HG02840 (cell line): Measurements from ENCODE around the gene PPARG.

Source experiments
- ATAC-seq: cut with Tn5 transposase; IDR thresholded peaks from one replicate; pipeline ENCODE4 v1.9.1; 2021; ENCODE audit warnings: mild to moderate bottlenecking, moderate library complexity, moderate number of reproducible peaks; ENCODE audit not compliant: unreplicated experiment, low FRiP score

Gene PPARG

GRCh38 chr3:12401208-12401607 is 112.3 kb downstream of the PPARG start:
- no peak for ATAC-seq

DNA sequence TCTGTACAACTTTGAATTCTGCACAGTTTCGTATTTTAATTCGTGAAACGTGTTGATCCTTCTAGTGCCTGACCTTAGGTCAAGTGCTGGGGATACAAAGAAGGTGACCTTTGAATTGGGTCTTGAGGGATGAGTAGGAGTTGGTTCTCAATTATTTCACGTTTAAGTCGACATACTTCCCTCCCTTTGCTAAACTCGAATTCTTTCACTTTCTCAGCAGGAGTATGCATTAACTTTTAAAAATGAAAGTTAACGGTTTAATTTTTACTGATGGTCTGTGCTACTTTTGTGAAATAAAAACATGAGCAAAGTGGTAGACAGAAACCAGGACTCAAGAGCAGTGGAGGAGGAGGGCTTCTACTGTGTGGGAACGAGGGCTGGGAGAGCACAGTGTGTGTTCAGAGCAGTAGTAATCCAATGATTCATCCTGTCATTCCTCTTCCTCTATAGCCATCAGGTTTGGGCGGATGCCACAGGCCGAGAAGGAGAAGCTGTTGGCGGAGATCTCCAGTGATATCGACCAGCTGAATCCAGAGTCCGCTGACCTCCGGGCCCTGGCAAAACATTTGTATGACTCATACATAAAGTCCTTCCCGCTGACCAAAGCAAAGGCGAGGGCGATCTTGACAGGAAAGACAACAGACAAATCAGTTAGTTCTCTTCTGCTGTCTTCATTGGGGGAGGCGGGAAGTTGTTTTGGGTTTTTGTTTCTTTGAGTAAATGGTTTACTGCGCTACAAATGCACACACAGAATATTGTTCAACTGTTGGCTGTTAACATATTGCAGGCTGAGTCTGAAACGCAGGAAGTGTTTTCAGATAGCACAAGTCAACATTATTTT is 116.8 kb downstream of the PPARG start:
- no peak for ATAC-seq

DNA sequence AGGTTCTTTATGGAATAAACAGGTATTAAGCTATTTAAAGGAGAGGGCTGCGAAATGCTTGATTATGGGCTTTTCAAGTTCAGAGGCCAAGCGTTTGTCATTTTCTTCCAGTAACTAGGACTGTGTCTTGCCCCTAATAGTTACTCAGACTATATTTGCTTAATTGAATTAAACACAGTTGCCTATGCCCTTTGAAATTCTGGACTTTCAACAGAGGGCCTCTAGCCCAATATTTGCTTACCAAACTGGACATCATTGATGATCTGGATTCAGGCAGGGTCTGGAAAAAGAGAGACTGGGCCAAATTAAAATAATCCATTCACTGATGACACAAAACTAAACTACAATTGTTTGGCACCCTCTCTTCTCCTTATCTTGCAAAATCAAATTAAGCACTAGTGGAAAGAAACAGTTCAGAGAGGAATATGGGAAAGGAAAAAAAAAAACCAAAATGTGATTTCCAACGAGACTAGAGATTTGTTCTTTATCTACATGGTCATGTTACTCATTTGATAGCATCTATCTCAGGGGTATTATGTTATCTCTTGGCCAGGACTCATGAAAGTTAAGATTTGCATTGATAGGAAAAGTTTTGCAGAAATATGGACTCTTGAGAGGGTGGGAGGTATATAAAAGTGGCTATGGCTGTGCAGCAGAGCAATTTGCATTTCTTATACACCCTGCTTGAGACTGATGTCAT is 120.3 kb downstream of the PPARG start:
- ATAC-seq: no peak

- ATAC-seq: no peak
Measured at GRCh38 chr3:12409684-12410596, 121.1 kb downstream of the PPARG start.

- no peak for ATAC-seq
Measured at GRCh38 chr3:12413721-12414255, 124.9 kb downstream of the PPARG start.

GRCh38 chr3:12415014-12415680 is 126.3 kb downstream of the PPARG start:
- ATAC-seq: no peak

GRCh38 chr3:12416731-12417130 is 127.9 kb downstream of the PPARG start:
- ATAC-seq: no peak

DNA sequence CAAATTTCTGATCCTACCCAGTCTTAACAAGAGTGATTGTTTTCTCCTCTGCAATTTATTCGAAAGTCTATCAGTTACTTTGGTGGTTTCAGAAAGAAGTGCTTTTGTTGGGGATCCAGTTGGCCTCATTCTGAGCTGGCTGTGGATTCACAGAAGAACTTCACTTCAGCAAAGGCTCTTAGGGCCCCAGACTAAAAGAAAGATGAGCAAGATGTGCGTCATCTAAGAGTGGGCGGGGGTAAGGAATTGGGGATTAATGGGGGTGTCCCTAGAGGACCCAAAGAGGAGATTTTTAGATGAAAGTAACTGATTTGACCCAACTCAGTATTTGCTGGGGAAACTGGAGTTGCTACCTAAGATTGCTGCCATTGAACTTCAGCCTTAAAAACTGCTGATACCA is 131.5 kb downstream of the PPARG start:
- ATAC-seq: no peak

GRCh38 chr3:12421132-12421531 is 132.3 kb downstream of the PPARG start:
- ATAC-seq: no peak

- ATAC-seq: no peak
Measured at GRCh38 chr3:12423131-12423530, 134.3 kb downstream of the PPARG start.

DNA sequence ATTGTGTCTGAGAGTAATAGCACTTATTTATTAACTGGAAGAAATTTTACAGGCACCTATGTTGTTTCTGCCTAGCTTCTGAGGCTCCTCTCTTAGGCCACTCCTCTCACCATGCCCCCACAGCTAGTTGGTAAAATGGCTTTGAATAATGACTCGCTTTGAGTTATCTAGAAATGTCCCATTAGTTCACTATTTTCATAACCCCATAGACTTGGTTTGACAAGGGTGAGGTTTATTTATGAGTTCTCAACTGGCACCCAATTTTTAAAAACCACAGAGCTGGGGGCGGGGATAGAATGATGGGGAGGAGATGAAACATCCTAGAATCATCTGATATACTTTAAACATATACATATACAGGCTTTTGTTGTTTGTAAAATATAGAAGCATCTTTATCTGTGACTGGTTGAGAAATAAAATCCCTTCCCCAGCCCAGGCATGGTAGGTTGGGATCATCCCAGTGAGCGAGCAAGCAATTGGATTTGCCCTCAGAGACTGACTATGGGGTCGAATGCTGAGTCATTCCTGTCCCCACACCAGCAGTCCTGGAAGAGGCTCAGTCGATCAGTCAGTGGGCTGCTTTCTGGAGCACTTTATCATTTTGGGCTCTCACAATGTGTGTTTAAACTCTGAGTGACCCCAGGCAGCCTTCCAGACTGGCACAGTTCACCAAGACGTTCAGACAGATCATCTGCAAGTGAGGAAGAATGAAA is 135.2 kb downstream of the PPARG start:
- ATAC-seq: no peak

DNA sequence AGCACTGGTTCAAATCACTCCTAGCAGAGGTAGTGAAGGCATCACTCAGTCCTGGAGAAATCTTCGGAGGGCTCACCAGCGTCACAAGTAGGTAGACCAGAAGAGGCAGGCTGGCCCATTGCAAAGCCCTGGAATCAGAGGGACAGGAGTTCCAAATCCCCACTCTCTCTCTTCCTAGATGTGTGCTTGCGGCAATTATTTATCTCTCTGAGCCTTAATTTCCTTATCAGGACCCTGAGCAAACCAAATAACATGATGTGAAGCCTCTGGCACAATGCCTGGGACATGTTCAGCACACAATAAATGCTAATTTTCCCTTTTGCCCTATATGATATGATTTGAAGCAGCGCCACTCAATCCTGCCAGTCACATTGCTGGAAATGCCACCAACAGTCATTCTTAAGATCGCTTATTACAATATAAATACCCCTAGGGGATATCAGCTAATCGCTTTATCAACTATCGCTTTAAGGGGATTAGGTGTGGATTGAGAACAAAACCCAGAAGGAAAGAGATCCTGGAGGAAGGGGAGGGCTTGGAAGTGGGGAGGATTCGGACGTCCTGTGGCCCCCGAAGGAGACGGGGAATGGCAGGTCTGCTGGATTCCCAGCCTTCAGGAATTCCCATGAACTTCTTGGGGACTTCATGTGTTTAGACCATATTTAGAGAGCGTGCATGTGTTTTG is 135.9 kb downstream of the PPARG start:
- no peak for ATAC-seq

DNA sequence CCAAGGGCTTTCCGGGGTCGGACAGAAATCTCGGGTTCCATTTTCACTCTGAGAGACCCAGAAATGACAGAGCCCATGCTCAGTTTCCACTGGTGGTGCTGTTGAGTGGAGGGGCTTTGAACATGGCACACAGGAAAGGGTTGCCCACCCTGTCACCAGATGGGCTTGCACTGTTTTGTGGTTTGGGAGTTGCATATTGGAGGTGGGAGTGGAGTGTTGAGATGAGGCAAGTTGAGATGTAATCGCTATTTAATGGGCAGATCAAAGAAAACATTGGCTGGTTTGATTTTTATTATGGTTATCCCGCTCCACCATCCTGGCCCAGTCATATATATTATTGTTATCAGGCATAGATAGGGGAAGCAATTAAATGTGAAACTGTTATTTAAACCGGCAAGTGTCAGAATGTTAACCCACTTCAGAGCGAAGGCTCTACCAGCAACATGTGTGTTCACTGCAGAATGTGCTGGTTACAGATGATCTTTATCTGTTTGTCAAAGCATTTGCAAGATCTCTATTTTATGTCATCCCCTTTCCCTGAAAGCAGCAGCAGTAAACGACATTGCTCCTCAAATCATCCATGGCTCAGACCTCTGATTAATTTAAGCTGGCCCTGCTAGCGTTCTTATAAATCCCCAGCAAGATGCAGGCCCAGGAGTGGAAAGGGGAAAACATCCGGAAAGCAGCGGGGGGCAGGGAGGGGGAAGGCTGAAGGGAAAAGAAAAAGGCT is 137.1 kb downstream of the PPARG start:
- no peak for ATAC-seq

DNA sequence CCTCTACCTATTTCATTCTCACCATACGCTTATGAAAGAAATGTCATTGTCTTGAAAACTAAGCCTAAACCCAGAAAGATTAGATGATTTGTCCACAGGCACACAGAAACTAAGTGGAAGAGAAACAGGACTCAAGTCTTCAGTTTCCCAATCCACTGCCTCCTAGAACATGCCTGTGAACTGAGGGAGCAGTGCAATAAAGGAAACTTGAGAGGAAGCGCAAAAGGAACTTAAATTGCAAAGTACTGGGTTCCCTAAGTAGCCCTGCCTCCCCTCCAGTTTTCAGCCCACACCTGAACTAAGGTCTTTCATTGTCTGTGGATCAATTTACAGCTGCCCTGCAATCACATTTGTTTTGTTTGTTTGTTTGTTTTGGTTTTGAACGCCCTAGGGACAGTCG is 138.7 kb downstream of the PPARG start:
- ATAC-seq: no peak

DNA sequence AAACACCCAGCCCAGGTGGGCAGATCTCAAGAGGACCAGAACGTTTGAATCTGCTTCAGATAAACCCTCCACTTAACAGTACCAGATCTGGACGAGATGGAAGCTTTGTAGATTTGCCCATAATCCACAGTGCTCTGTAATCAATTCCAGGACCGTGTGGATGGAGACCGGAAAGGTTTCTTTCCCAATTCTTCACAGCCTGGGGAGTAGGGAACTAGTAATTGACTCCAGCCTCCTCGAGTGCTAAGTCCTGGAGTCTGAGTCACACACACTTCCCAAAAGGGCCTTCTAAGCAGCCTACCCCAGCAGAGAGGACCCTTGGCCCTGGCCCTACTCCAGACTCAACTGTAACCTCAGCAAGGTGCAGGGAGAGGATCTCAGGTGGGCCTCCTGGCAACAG is 139.3 kb downstream of the PPARG start:
- ATAC-seq: no peak

- ATAC-seq: no peak
Measured at GRCh38 chr3:12430086-12430485, 141.2 kb downstream of the PPARG start.

DNA sequence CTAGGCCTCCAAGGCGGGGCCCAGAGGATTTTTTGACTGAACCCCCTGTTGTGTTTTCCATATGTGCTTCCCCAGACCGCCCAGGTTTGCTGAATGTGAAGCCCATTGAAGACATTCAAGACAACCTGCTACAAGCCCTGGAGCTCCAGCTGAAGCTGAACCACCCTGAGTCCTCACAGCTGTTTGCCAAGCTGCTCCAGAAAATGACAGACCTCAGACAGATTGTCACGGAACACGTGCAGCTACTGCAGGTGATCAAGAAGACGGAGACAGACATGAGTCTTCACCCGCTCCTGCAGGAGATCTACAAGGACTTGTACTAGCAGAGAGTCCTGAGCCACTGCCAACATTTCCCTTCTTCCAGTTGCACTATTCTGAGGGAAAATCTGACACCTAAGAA is 145.0 kb downstream of the PPARG start:
- ATAC-seq: no peak

- ATAC-seq: no peak
Measured at GRCh38 chr3:12436514-12437220, 147.8 kb downstream of the PPARG start.
